Coronary artery (tissue), 2 donors: Measurements from ENCODE around the gene TAF1B.

ENCODE experiments used
- DNase-seq: peaks from one replicate; pipeline ENCODE4 v3.0.0-alpha.2; 2017; ENCODE audit warnings: low spot score
- H3K27ac ChIP-seq, 2 donors: fragments of 200-600 bp; sonication (generic); one replicate each; pipeline ENCODE4 v1.5.1; 2016 to 2019
- H3K4me3 ChIP-seq: fragments of 200-600 bp; sonication (generic); 2 replicates; pipeline ENCODE4 v1.5.1; 2016; ENCODE audit warnings: mild to moderate bottlenecking, moderate library complexity
- CTCF ChIP-seq: fragments of 200-600 bp; sonication (generic); IDR thresholded peaks from one replicate; pipeline ENCODE4 v1.5.1; 2019; ENCODE audit warnings: antibody characterized with exemption

Gene TAF1B

GRCh38 chr2:9980520-9980919 is 137.2 kb downstream of the TAF1B start:
- H3K27ac ChIP-seq, result no peak overlapping the region
- TF ChIP-seq CTCF, result no peak
- DNase-seq, result no peak
- H3K4me3 ChIP-seq, result no peak overlapping the region

GRCh38 chr2:9981655-9982054 is 138.4 kb downstream of the TAF1B start:
- Histone ChIP-seq H3K4me3 (no peak overlapping the region), H3K27ac (no peak overlapping the region)
- TF ChIP-seq CTCF, result no peak
- DNase-seq, result no peak

DNA sequence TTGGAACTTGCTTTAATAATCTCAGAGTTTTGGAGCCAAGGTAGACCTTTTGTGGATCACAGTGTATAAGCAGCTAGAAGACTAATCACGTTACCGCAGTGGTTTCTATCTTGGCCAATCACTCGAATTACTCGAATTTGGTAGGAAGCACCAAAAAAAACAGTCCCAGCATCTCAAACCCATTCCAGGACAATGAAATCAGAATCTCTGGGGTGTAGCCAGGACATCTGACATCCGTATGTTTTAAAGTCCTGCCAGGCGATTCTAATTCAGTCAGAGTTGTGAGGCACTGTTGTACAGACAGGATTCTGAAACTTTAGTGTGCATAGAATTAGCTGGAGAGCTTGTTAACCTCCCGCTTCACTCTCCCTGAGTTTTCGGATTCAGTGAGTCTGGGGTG is 139.0 kb downstream of the TAF1B start:
- DNase-seq, result no peak
- peak overlapping the region in 1 of 2 donors; percentile 18 for H3K27ac ChIP-seq
- TF ChIP-seq CTCF, result no peak
- H3K4me3 ChIP-seq, result no peak overlapping the region

GRCh38 chr2:9982891-9983290 is 139.6 kb downstream of the TAF1B start:
- Histone ChIP-seq H3K4me3 (no peak overlapping the region), H3K27ac (peak overlapping the region in 1 of 2 donors; percentile 18)
- no peak for TF ChIP-seq CTCF
- DNase-seq, result no peak

- DNase-seq, result no peak
- Histone ChIP-seq H3K4me3 (no peak overlapping the region), H3K27ac (peak overlapping the region in 1 of 2 donors; percentile 88)
- no peak for TF ChIP-seq CTCF
Measured at GRCh38 chr2:9983401-9984216, 140.3 kb downstream of the TAF1B start.
